Measurements from ENCODE around the gene DNM3.
A peak's percentile ranks its signal among the peaks of the same experiment; 100 is the strongest.

DNM3 gene

GRCh38 chr1:172252958-172253357 is 411.7 kb downstream of the DNM3 start:
- no peak for DNase-seq

- no peak for DNase-seq
These were observed 413.4 kb downstream of the DNM3 start for GRCh38 chr1:172254521-172255222.

GRCh38 chr1:172255223-172255560 is 413.9 kb downstream of the DNM3 start:
- peak; percentile 64 for DNase-seq

GRCh38 chr1:172265905-172266304 is 424.6 kb downstream of the DNM3 start:
- DNase-seq, result no peak

- DNase-seq, result no peak
These were observed 425.4 kb downstream of the DNM3 start for GRCh38 chr1:172266528-172267174.

- DNase-seq, result no peak
These were observed 426.9 kb downstream of the DNM3 start for GRCh38 chr1:172268237-172268636.

GRCh38 chr1:172269084-172269483 is 427.8 kb downstream of the DNM3 start:
- no peak for DNase-seq

GRCh38 chr1:172269644-172270043 is 428.3 kb downstream of the DNM3 start:
- peak; percentile 53 for DNase-seq

- DNase-seq, result no peak
These were observed 429.3 kb downstream of the DNM3 start for GRCh38 chr1:172270605-172271004.

GRCh38 chr1:172272087-172272486 is 430.8 kb downstream of the DNM3 start:
- DNase-seq, result no peak

GRCh38 chr1:172273647-172274396 is 432.5 kb downstream of the DNM3 start:
- DNase-seq, result no peak

GRCh38 chr1:172275478-172275877 is 434.2 kb downstream of the DNM3 start:
- no peak for DNase-seq

- no peak for DNase-seq
These were observed 435.0 kb downstream of the DNM3 start for GRCh38 chr1:172276120-172276818.

GRCh38 chr1:172277275-172277674 is 436.0 kb downstream of the DNM3 start:
- DNase-seq, result no peak

- DNase-seq, result no peak
These were observed 436.7 kb downstream of the DNM3 start for GRCh38 chr1:172277989-172278388.

GRCh38 chr1:172278478-172278877 is 437.2 kb downstream of the DNM3 start:
- no peak for DNase-seq

- no peak for DNase-seq
These were observed 438.8 kb downstream of the DNM3 start for GRCh38 chr1:172279939-172280636.

GRCh38 chr1:172283766-172284165 is 442.5 kb downstream of the DNM3 start:
- no peak for DNase-seq

GRCh38 chr1:172286629-172287076 is 445.4 kb downstream of the DNM3 start:
- DNase-seq, result peak; percentile 68

GRCh38 chr1:172287208-172287607 is 445.9 kb downstream of the DNM3 start:
- no peak for DNase-seq

- no peak for DNase-seq
These were observed 447.3 kb downstream of the DNM3 start for GRCh38 chr1:172288581-172288980.

GRCh38 chr1:172289448-172289847 is 448.1 kb downstream of the DNM3 start:
- DNase-seq, result no peak

GRCh38 chr1:172292840-172293239 is 451.5 kb downstream of the DNM3 start:
- no peak for DNase-seq

Data from islet precursor cell (in vitro differentiated cells).